Measurements from ENCODE around the gene IGF2R. TPM values are rescaled to one million over a fixed set of nuclear protein-coding genes. Genes with fewer than 3 reads are reported as not detected.
A peak's percentile ranks its signal among the peaks of the same experiment; 100 is the strongest.

Gene IGF2R
- total and polyA plus RNA-seq, 9 donors, result 29.3 to 116 (median 49.2) TPM

GRCh38 chr6:160054913-160055312 is 86.0 kb downstream of the IGF2R start:
- intact Hi-C loops (cut with DNase I), result no loop called here
- whole genome bisulfite sequencing, 3 donors, result 91 to 96% (median 94%) methylated on average over 7 of the region's 7 CpGs
- Histone ChIP-seq H3K4me1 (ENCODE audit: insufficient read depth) (peaks cover 10% of the 10 kb centered on the region), H3K36me3 (no peaks in the 10 kb centered on the region), H3K9me3 (no peaks in the 10 kb centered on the region), H3K27me3 (no peaks in the 10 kb centered on the region), H3K4me3 (no peak overlapping the region), H3K27ac (no peak overlapping the region)
- TF ChIP-seq CTCF (IDR thresholded peaks at IDR 0.05) (no peak), EP300 (IDR thresholded peaks at IDR 0.05) (no peak), POLR2A (IDR thresholded peaks at IDR 0.05) (no peak)
- no peak for DNase-seq

GRCh38 chr6:160055378-160055777 is 86.5 kb downstream of the IGF2R start:
- intact Hi-C loops (cut with DNase I), result no loop called here
- Histone ChIP-seq H3K4me1 (ENCODE audit: insufficient read depth) (peaks cover 10% of the 10 kb centered on the region), H3K27ac (peak overlapping the region in 1 of 2 donors; percentile 8), H3K27me3 (no peaks in the 10 kb centered on the region), H3K9me3 (no peaks in the 10 kb centered on the region), H3K4me3 (no peak overlapping the region), H3K36me3 (no peaks in the 10 kb centered on the region)
- no peak for DNase-seq
- TF ChIP-seq EP300 (IDR thresholded peaks at IDR 0.05) (no peak), CTCF (IDR thresholded peaks at IDR 0.05) (no peak)
- 77 to 81% (median 80%) methylated on average over 5 of the region's 5 CpGs for WGBS, 3 donors

- Histone ChIP-seq H3K27me3 (no peaks in the 10 kb centered on the region), H3K4me3 (no peak overlapping the region), H3K4me1 (ENCODE audit: insufficient read depth) (peaks cover 10% of the 10 kb centered on the region), H3K27ac (peak overlapping the region; percentile 8 to 31), H3K36me3 (no peaks in the 10 kb centered on the region), H3K9me3 (no peaks in the 10 kb centered on the region)
- 25 to 32% (median 31%) methylated on average over 6 of the region's 6 CpGs for WGBS, 3 donors
- no peak for TF ChIP-seq EP300 (IDR thresholded peaks at IDR 0.05)
- TF ChIP-seq POLR2A (IDR thresholded peaks at IDR 0.05), result no peak
- TF ChIP-seq CTCF (IDR thresholded peaks at IDR 0.05), result no peak
- intact Hi-C loops (cut with DNase I), result no loop called here
- peak; percentile 43 to 71 (median 65) for DNase-seq
Observed at GRCh38 chr6:160055813-160056212, 86.9 kb downstream of the IGF2R start.

- intact Hi-C loops (cut with DNase I), result no loop called here
- Histone ChIP-seq H3K4me1 (ENCODE audit: insufficient read depth) (peaks cover 10% of the 10 kb centered on the region), H3K9me3 (no peaks in the 10 kb centered on the region), H3K36me3 (no peaks in the 10 kb centered on the region), H3K27me3 (no peaks in the 10 kb centered on the region), H3K4me3 (no peak overlapping the region), H3K27ac (no peak overlapping the region)
- DNase-seq, result no peak
- WGBS, 3 donors, result 73% methylated on average over 6 of the region's 6 CpGs
- TF ChIP-seq POLR2A (IDR thresholded peaks at IDR 0.05), result no peak
- no peak for TF ChIP-seq CTCF (IDR thresholded peaks at IDR 0.05)
- TF ChIP-seq EP300 (IDR thresholded peaks at IDR 0.05), result no peak
Observed at GRCh38 chr6:160057080-160057479, 88.2 kb downstream of the IGF2R start.
